ENCODE results near the gene ACP7.

DNA sequence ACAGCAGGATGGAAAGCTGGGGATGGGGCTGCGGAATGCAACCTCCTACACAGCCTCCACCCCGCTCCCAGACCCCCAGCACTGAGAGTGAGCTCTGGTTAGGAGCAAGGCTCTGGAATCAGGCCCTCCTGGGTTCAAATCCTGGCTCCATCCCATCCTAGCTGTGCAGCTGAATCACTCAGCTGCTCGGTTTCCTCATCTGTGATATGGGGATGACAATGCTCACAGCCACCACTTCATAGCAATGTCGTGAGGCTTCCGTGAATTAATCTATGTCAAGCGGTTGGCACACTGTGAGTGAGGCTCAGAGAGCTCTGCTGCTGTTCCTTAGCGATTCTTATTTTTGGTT is 538 bp downstream of the ACP7 start:
- TF ChIP-seq, protein P1, sequence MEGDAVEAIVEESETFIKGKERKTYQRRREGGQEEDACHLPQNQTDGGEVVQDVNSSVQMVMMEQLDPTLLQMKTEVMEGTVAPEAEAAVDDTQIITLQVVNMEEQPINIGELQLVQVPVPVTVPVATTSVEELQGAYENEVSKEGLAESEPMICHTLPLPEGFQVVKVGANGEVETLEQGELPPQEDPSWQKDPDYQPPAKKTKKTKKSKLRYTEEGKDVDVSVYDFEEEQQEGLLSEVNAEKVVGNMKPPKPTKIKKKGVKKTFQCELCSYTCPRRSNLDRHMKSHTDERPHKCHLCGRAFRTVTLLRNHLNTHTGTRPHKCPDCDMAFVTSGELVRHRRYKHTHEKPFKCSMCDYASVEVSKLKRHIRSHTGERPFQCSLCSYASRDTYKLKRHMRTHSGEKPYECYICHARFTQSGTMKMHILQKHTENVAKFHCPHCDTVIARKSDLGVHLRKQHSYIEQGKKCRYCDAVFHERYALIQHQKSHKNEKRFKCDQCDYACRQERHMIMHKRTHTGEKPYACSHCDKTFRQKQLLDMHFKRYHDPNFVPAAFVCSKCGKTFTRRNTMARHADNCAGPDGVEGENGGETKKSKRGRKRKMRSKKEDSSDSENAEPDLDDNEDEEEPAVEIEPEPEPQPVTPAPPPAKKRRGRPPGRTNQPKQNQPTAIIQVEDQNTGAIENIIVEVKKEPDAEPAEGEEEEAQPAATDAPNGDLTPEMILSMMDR (IDR thresholded peaks at IDR 0.05): no peak
- no peak for TF ChIP-seq POLR2A (IDR thresholded peaks at IDR 0.05)
- no peak for TF ChIP-seq EP300 (IDR thresholded peaks at IDR 0.05)
